Heart left ventricle (tissue), 13 donors: Measurements from ENCODE around the gene CNGB1.
"Not testable (repeated sequence)": the region's sequence is repeated elsewhere in the genome, so short reads cannot be mapped to it uniquely, and the experiment has no call there.

ENCODE experiments used
- CTCF ChIP-seq, 12 donors: fragments of 200-600 bp; sonication (generic) in 4 of 12; IDR thresholded peaks; one replicate each; pipeline versions ENCODE4 v1.5.0 to v1.8.0; 2018 to 2022; ENCODE audit warnings: antibody characterized with exemption in 12 of 12, mild to moderate bottlenecking in 5 of 12
- POLR2A ChIP-seq, 2 donors: fragments of 450-650 bp; IDR thresholded peaks; one replicate each; pipeline ENCODE4 v1.6.1; 2017; ENCODE audit warnings: antibody characterized with exemption in 2 of 2, mild to moderate bottlenecking in 2 of 2, moderate library complexity in 2 of 2
- donor health status: ischemic (EF 13 %, LVEDD 7.1; RV severe dilation, severe dysfunction).
- donor health status: DM: no; HTN: yes; CAD: no.
- donor health status: DM: no; HTN: no; CAD: no.
- donor health status: ischemic (EF 25% LVEDD 6.9; RV normal size, moderate dysfunction).
- donor health status: ischemic (EF 25% LVEDD 5.7; RV mildly dilated, moderate dysfunction).
- donor health status: ischemic (EF 35%, LVEDD 5.7; RV mildly dilated, moderate dysfunction).
- donor health status: nonischemic (EF 11% LVEDD 7.7; RV severe dilation, severe dysfunction).
- donor health status: DM: yes; HTN: yes; CAD: no.
- donor health status: PGD.
- donor health status: ischemic (EF 29% LVEDD 5.4; RV normal size, mild dysfunction).
- donor health status: nonischemic (EF 23%, LVEDD 6.1; RV moderate dilation, normal function).

- TF ChIP-seq CTCF, POLR2A (IDR thresholded peaks at IDR 0.05): not testable (repeated sequence)
Observed at GRCh38 chr16:57978070-57978465, 7.1 kb upstream of the CNGB1 start.
